ENCODE measurements around the gene HCN1. TPM values are rescaled to one million over a fixed set of nuclear protein-coding genes. Genes with fewer than 3 reads are reported as not detected.
"Not testable (repeated sequence)": the region's sequence is repeated elsewhere in the genome, so short reads cannot be mapped to it uniquely, and the experiment has no call there.

Gene HCN1
- total RNA-seq, 1 donor from 2014 or later = 33.8 TPM

DNA sequence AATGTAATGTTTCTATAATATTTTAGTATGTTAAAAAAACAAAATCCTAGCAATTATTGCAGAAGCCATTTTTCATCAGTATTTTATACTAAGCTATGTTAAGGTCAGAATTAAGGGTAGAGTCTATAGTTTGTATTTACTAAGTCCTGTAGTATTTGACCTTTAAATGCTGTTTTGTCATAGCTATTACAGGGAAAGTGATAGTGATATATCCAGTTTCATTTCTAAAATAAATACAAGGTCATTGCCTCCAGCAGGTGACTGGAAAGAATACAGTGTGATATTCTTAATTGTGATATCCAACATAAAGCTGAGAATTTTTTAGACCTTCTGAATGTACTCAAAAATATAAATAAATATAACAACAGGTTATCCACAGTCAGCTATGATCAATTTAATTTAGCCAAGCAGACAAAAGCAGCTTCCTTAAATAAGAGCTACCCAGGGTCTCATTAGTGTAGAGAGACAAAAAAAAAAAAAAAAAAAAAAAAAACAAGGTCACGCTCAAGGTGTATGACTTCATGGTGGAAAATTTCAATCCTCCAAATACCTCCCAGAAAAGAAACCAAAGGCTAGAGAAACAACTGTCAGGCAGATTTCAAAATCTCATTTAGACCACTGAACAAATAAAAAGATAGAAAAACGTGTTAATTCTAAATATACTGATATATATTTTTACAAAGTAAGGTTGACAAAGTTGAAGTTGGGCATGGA, 278.7 kb downstream of the HCN1 start:
- DNase-seq = no peak

DNA sequence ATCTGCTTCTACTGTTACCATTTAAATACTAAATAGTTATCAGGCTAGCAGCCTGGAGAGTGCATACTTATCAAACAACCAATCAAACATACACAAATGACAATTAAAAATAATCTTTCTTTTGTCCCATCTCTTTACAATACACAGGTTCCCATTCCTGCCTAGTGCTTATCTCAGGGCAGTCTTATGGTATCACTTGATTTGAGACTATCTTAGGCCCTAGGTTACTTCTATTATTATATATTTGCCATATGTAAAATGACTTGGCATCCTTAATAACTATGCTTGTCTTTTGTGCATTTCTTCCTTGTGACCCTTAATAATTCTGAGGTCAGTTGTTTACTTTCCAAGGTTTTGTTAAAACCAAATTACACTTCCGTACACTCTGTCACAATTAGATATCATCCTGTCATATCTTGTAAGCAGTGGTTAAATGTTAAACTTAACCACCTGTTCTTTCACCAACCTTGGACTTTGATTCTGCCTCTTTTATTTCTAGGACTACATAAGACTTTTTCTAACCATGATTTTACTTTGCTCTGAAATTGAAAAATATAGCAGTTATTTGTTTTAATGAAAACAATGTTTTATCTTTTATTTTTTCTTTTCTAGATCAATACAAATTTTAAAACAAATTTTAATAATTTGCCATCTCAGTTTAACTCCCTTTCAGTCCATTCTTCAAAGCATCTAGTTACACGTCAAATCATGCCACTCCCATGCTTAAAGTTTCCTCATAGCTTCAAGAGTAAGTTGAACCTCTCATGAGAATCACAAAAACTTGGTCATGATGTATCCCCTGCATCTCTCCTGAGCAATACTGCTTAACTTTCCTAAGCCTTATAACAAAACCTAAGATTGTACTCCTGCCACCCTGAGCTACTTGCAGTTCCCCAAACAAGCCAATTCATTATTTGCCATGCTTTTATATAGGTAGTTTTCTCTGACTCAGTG, 281.3 kb downstream of the HCN1 start:
- DNase-seq = no peak

DNA sequence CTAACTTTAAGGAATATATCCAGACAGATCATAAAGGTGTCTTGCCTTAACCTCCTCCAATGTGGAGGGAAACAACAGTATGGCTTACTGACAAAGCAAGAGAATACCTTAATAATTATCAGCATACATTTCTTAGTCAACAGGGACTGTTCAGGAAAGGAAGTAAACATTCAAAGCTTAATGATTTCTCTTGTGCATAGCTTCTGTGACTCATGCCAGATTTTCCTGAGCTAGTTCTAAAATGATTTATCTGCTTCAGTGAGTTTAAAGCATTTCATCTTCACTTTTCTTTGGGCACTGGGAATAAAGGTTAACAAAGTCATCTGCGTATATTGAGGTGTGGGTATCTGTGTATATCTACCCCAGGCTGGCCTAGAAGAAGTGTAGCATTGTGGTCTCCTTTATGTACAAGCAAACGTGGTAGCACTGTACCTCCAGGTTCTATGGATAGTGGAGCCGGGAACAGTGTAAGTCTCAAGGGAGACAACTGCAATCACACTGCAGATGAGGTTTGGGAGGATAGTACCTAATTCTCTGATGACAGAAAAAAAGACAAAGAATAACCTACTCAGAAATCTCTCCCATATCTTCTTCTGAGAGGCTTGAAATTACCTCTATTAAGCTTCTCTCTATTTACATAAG, 284.1 kb downstream of the HCN1 start:
- DNase-seq = no peak

DNA sequence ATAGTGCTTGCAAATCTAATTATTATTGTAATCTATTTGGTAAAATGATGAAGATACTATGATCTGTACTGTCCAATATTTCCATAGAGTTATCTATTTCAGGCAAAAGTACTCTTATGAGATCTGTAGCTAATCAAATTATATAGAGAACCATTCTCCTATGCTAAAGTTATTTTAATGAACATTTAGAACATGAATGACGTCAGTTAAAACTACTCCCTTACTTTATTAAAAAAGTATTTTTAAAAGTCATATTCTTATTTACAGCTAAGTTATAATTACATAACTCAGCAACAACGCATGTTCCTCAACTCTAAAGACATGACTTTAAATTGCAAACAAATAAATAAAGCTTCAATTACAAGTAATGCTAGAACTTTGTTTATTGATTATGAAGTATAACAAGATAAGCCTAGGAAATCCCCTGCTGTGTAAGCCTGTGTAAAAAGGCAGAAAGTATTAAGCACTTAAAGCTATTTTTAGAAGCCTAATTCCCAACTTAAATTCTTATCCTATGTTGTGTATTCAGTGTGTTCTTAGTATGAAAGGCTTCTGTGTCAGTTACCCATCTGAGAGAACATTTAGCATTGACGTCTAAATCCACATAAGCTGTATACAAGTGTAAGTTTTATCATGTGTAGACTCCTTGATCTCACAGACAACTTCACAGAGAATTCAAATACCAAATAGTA, 285.7 kb downstream of the HCN1 start:
- no peak for DNase-seq

DNA sequence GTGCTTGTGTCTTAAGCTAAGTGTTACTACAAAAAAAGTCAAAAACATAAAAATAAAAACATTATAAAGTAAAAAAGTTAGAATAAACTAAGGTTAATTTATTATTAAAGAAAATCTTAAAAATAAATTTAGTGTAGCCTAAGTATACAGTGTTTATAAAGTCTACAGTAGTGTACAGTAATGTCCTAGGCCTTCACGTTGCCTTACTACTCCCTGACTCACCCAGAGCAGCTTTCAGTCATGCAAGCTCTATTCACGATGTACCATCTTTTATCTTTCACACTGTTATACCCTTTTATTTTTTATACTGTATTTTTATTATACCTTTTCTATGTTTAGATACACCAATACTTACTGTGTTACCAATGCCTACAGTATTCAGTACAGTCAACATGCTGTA, 288.1 kb downstream of the HCN1 start:
- DNase-seq = no peak

DNA sequence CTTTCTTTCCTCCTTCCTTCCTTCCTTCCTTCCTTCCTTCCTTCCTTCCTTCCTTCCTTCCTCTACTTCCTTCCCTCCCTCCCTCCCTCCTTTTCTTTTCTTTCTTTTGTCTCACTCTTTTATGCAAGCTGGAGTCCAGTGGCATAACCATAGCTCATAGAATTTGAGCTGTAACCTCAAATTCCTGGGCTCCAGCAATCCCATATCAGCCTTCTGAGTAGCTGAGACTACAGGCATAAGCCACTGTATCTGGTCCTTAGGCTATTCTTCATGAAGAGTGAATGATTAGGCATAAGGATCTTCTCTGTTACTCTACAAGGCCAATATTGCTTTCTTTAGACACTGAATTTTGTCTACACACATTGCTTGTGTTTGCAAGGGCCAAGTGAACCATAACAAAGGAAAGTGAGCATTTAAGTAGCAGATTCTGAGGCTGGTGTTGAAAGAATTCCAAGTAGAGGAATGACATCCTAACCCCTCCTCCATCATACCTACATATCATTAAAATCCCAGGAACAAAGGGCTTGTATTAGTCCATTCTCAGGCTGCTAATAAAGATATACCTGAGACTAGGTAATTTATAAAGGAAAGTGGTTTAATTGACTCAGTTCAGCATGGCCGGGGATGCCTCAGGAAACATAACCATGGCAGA, 293.2 kb downstream of the HCN1 start:
- no peak for DNase-seq

DNA sequence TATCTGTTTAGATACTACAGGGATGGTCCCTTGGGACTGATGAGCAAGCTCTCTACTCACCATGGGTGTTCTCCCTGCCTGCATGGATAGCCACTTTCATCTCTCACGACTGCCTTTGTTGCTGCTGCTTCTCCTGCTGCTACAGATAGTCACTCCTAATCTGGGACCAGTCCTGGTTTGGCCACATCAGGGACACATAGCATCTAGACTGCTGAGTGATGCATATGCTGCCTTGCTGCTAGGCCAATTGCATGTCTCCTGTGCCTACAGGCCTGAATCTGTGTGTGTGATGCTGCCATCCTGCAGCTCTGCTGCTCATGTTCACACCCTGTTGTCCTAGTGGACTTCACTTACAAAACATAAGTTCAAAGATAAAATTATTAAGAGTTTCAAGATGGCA, 297.1 kb downstream of the HCN1 start:
- no peak for DNase-seq

DNA sequence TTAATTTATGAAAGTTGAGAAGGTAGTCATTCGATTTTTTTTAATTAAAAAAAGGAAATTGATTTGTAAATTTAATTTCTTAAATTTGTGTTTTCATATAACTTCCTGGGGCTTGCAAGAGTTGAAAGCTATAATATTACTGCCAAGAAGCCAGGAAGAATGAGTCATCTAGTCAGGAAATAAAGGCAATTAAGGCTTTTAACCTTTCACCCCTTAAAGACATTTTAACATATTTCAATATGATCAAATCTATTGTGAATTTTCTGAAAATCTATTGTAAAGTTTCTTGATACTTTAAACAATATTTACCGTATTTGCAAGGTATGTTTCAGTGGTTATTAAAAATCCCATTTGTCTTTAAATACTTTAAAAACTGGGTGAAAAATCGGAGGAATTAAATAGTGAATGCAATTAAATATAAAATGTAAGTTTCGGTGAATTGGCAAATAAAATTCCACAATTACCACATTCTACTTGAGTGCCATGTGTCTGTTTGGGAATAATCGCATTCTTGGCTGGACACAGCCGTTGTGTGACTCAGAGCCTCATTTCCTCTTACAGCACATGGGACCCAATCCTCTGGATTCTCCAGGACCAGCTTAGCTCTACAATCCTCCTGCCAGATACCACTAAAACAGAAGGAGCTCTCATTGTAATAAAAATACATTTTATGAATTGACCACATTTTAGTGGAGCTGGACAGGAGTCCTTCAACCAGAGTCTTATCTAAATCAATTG, 310.7 kb downstream of the HCN1 start:
- no peak for DNase-seq

DNA sequence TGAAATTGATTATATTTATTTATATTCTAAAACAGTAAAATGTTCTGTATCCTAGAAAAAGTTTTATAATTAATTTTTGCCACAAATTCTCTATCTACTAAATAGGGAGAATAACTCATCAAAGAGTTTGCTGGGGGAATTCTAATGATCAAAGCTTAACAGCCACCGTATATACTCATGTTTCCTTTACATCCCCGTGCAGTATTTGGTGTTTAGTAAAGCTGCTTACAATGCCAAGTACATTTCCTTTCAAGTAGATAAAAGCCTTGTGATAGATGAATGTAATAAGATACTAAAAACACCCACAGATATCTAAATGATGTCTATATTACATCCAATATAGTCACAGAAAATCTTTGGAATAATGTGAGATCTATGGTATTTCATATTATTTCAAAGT, 312.2 kb downstream of the HCN1 start:
- no peak for DNase-seq

DNA sequence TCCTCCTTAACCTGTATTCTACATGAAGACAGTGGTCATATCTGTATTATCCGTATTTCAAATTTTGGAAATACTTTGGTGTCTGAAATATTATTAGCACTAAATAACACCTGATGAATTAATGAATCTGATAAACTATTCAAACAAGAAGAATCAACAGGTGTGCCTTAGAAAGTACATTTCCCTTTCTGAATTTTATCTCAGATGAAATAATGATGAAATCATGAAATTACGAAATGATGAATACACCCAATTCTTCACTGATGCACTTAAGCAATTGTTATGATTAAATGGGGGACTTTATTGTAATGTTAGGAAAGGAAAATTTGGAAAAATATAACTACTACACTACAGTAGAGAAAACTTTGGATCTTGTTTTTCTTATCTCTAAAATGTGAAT, 313.6 kb downstream of the HCN1 start:
- no peak for DNase-seq

DNA sequence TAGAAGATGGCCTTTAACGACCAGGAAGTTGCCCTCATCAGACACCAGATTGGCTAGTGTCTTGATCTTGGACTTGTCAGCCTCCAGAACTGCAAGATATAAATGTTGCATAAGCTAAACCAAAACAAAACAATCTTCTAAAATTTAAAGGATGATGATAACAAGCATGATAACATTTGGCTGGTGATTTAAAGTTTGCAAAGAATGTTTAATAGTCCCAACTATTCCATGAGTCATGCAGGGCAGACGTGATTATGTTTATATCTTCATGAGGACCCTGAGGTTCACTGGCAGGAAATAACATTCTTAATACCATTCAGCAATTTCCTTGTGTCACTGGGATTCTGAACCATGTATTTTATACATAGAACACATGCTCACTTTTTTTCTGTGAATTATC, 319.8 kb downstream of the HCN1 start:
- no peak for DNase-seq

DNA sequence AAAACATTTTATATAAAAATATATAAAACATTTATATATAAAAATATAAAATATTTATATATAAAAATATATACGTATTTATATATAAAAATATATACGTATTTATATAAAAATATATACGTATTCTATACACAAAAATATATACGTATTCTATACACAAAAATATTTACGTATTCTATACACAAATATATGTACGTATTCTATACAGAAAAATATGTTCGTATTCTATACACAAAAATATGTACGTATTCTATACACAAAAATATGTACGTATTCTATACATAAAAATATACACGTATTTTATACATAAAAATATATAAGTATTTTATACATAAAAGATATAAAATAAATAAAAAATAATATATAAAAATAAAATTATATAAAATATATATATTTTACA, 323.6 kb downstream of the HCN1 start:
- DNase-seq = no peak

DNA sequence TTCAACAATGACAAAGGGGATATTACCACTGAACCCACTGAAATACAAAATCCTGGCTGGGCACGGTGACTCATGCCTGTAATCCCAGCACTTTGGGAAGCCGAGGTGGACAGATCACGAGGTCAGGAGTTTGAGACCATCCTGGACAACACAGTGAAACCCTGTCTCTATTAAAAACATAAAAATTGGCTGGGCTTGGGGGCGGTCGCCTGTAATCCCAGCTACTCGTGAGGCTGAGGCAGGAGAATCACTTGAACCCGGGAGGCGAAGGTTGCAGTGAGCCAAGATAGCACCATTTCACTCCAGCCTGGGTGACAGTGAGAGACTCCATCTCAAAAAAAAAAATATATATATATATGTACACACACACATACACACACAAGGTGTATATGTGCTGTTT, 324.8 kb downstream of the HCN1 start:
- not testable (repeated sequence) for DNase-seq

DNA sequence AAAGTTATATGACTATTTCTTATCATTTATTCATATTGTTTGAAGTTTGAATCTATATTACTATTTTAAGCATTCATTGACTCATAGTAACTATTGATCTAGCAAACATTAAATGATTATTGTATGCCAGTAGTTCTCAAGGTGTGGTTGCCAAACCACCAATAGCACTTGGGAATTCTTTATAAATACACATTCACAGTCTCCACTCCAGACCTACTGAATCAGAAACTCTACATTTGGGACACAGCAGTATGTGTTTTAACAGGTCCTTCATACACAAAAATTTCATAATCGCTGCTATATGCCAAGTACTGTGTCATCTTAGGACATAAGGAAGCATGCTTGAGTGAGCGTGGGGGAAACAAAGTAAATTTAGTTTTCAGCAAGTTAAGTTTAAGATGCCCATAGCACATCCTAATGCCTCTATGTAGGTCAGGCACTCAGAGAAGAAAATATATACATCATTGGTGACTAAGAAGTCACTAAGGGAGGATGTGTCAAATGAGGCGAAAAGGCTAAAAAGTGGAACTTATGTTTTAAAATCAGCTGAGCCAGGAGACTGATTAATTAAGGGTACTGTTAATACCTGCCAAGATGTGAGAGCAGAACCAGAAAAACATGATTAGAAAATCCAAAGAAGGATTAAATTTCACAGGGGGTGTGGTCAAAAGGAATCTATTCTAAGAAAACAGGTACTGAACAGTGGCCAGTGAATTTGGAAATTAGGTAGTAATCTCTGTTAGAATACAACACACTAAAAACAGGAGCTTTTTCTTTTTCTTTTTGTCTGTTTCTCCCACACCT, 340.8 kb downstream of the HCN1 start:
- DNase-seq = no peak

DNA sequence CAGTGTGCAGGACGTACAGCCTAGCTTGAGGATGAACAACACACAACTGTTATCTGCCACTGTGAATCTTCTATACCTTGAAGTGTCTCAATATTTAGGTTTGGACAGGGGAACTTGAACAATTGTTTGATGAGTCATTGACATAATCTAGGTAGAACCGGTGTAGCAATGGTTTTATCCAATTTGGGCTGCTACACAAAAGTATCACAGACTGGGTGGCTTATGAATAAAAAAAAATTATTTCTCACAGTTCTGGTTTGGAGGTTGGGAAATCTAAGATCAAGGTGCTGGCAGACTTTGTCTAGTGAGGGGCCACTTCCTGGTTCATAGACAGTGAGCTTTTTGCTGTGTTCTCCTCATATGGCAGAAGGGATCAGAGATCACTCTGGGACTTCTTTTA, 359.7 kb downstream of the HCN1 start:
- DNase-seq = no peak

DNA sequence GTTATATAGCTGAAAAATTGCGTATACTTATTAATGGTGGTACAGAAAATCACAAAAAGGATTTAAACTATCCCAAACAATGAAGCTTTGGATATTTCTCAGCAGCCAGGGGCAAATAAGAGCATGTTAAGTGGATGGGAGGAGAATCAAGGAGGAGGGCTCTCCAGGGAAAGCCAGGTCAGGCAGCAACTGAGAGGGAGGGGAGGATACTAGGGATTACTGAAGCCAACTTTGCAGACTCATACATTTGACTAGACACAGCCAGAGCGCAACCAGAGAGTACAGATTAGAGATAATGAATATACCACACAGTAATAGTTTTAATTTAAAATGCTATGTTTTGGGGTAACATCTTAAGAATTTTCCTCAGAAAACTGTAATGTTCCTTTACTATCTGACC, 360.2 kb downstream of the HCN1 start:
- no peak for DNase-seq

DNA sequence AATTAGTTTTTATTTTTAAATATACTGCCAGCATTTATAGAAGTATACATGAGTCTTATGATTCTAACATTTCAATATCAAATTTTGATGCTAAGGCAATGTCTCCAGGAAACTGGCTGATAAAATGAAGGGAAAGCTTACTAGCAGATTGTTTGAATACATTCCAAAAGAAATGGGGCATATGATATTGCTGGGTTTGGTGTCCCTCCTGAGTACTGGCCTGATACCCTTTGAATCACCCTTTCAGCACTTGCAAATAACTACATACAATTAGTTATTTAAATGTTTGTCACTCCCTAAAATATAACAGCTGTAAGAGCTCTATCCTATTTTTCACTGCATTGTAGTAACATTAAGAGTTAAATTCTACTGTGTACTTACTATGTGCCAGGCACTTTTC, 360.8 kb downstream of the HCN1 start:
- DNase-seq = no peak

DNA sequence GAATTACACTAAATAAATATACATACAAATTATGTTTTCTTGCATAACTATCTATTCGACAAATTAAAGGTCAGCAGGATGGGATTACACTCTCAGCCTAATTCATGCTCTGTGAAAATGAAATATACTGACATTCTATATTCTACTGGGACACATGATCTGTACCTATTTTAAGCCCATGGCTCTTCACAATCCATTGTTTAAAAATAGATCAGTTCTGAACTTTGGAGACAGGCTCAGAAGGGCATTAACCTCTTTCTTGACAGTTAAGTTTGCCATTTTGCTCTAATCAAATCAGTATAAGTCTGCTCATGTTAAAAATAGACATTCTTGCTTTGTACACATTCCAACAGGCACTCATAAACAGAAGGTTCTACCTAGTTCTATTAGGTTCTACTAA, 361.2 kb downstream of the HCN1 start:
- no peak for DNase-seq

DNA sequence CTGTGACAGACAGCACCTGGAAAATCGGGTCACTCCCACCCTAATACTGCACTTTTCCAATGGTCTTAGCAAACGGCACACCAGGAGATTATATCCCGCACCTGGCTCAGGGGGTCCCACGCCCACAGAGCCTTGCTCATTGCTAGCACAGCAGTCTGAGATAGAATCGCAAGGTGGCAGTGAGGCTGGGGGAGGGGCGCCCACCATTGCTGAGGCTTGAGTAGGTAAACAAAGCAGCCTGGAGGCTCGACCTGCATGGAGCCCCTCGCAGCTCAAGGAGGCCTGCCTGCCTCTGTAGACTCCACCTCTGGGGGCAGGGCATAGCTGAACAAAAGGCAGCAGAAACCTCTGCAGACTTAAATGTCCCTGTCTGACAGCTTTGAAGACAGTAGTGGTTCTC, 383.6 kb downstream of the HCN1 start:
- not testable (repeated sequence) for DNase-seq

DNA sequence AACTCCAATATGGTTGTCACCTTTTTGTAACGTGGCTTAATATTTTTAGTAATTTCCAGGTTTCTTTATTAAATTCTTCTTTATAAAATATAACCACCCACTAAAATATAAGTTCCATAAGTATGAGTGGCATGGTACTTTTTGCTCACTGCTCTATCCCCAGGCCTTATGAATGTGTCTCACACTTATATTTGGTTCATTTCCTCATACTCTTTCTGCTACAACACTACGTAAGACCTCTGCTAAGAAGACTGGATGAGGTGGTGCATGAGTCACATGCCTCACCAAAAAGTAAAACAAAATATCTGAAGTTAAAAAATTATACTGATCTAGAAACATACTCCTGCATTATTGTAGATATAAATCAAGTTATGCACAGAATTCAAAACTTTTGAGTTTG, 400.9 kb downstream of the HCN1 start:
- no peak for DNase-seq

DNA sequence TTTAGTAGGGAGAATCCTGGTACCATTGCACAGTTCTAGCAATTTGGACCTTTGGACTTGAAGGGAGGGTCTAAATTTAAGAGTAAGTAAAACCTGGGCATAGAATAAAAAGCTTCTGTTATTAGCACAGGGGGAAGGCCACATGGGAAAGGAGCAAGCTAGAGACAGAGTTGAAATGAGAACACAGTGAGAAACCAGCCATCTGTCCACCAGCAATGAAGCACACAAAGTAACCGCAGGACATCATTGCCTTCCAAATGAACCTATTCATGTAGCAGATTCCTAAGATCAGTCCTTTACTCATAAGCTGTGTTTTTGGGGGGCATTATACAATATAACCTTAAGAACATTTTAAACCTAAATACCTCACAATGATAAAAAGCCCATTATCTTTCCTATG, 407.4 kb downstream of the HCN1 start:
- no peak for DNase-seq
